HL-60 (cell line): ENCODE data around the gene CST9L.

Source experiments
- DNase-seq, 2 experiments: peaks; one replicate each; pipeline ENCODE4 v3.0.0-alpha.2; 2010 to 2020; ENCODE audit warnings: low read depth in 1 of 2, low spot score in 1 of 2
- H3K27ac ChIP-seq: fragments of 250-450 bp; sonication (Bioruptor Pico); replicated peaks from 2 replicates; pipeline ENCODE4 v1.5.1; 2020; ENCODE audit warnings: mild to moderate bottlenecking, moderate library complexity
- H3K27me3 ChIP-seq: fragments of 250-450 bp; sonication (Bioruptor Pico); 2 replicates; pipeline ENCODE4 v1.5.1; 2021; ENCODE audit warnings: mild to moderate bottlenecking, moderate library complexity; ENCODE audit not compliant: insufficient read depth, poor library complexity, severe bottlenecking
- H3K4me3 ChIP-seq: replicated peaks from 2 replicates; pipeline ENCODE4 v1.5.1; 2011; ENCODE audit warnings: mild to moderate bottlenecking, control low read depth, low read length; ENCODE audit not compliant: insufficient read depth
- GABPA ChIP-seq: IDR thresholded peaks from 2 replicates; pipeline ENCODE4 v1.6.1; 2012; ENCODE audit warnings: low read depth
- POLR2AphosphoS5 ChIP-seq: IDR thresholded peaks from 2 replicates; pipeline ENCODE4 v1.6.1; 2012; ENCODE audit warnings: low read depth
- REST ChIP-seq: IDR thresholded peaks from 2 replicates; pipeline ENCODE4 v1.6.1; 2012; ENCODE audit warnings: low read depth; ENCODE audit not compliant: insufficient replicate concordance
- SPI1 ChIP-seq: IDR thresholded peaks from 2 replicates; pipeline ENCODE4 v1.6.1; 2012; ENCODE audit warnings: low read depth, mild to moderate bottlenecking, borderline replicate concordance
- TF ChIP-seq, protein P1 (sequence below): IDR thresholded peaks from one replicate; pipeline ENCODE4 v1.5.1; 2011; ENCODE audit warnings: low read length, control low read depth, inconsistent platforms; ENCODE audit not compliant: insufficient read depth

CST9L gene

DNA sequence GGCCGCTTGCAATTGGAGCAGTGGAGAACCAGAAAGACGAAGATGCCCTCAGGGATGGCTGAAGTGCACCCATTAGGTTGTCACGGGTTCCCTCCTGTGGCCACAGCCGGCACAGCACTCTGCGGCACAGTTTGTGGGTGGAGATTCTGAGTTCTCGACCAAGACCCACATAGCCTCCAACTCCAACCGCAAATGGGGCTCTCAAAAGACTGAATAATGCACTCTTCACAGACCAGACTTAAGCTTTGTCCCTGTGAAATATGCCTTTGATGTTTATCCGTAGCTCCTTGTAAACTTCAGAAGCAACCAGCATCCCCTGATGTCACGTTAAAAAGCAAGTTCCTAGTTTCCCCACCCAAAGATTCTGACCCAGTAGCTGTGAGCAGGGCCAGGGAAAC, 38.4 kb upstream of the CST9L start:
- DNase-seq: peak in 1 of 2 experiments; percentile 64
- Histone ChIP-seq H3K27ac (no peak overlapping the region), H3K27me3 (no peaks in the 10 kb centered on the region), H3K4me3 (no peak overlapping the region)
- TF ChIP-seq, protein P1, sequence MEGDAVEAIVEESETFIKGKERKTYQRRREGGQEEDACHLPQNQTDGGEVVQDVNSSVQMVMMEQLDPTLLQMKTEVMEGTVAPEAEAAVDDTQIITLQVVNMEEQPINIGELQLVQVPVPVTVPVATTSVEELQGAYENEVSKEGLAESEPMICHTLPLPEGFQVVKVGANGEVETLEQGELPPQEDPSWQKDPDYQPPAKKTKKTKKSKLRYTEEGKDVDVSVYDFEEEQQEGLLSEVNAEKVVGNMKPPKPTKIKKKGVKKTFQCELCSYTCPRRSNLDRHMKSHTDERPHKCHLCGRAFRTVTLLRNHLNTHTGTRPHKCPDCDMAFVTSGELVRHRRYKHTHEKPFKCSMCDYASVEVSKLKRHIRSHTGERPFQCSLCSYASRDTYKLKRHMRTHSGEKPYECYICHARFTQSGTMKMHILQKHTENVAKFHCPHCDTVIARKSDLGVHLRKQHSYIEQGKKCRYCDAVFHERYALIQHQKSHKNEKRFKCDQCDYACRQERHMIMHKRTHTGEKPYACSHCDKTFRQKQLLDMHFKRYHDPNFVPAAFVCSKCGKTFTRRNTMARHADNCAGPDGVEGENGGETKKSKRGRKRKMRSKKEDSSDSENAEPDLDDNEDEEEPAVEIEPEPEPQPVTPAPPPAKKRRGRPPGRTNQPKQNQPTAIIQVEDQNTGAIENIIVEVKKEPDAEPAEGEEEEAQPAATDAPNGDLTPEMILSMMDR: peak; percentile 94
- no peak for TF ChIP-seq SPI1
- no peak for TF ChIP-seq REST

- H3K27me3 ChIP-seq: no peaks in the 10 kb centered on the region
- TF ChIP-seq GABPA (no peak), POLR2AphosphoS5 (no peak), SPI1 (no peak), REST (no peak)
- TF ChIP-seq, protein P1: no peak
- DNase-seq: no peak
- no peak within 1 kb of the TSS for H3K27ac ChIP-seq
- H3K4me3 ChIP-seq: no peak within 1 kb of the TSS
Measured at GRCh38 chr20:23605867-23606651, 37.8 kb upstream of the CST9L start, which contains the start of gene CST9. TSS of gene CST9 (minus strand) at chr20:23605917. CDS start at chr20:23605864, 53 bp downstream.

GRCh38 chr20:23604306-23604705, 36.0 kb upstream of the CST9L start:
- H3K27me3 ChIP-seq: no peaks in the 10 kb centered on the region
- no peak overlapping the region for H3K4me3 ChIP-seq
- DNase-seq: no peak
- no peak overlapping the region for H3K27ac ChIP-seq
- TF ChIP-seq REST (no peak), SPI1 (no peak), POLR2AphosphoS5 (no peak), GABPA (no peak)
- TF ChIP-seq, protein P1: no peak
